H9 (cell line): Measurements from ENCODE around the gene LTF. TPM values are rescaled to one million over a fixed set of nuclear protein-coding genes. Genes with fewer than 3 reads are reported as not detected.

ENCODE experiments used
- DNase-seq: peaks from one replicate; pipeline ENCODE4 v3.0.0-alpha.2; 2017
- H2AFZ ChIP-seq: one replicate; pipeline ENCODE4 v1.6.1; 2013; ENCODE audit warnings: mild to moderate bottlenecking, low read length, control low read depth, moderate library complexity
- H2AK5ac ChIP-seq: 2 replicates; pipeline ENCODE4 v1.6.1; 2013; ENCODE audit warnings: low read length, control low read depth, mixed read lengths; ENCODE audit not compliant: insufficient read length
- H2BK120ac ChIP-seq: one replicate; pipeline ENCODE4 v1.6.1; 2013; ENCODE audit warnings: low read depth, mild to moderate bottlenecking, low read length, control low read depth, inconsistent platforms; ENCODE audit not compliant: poor library complexity, severe bottlenecking
- H2BK12ac ChIP-seq: 2 replicates; pipeline ENCODE4 v1.6.1; 2013; ENCODE audit warnings: low read length, control low read depth, mixed read lengths, low read depth; ENCODE audit not compliant: insufficient read length
- H2BK15ac ChIP-seq: 2 replicates; pipeline ENCODE4 v1.6.1; 2013; ENCODE audit warnings: low read depth, low read length, control low read depth
- H2BK20ac ChIP-seq: one replicate; pipeline ENCODE4 v1.6.1; 2013; ENCODE audit warnings: low read depth, mild to moderate bottlenecking, low read length, control low read depth, inconsistent platforms; ENCODE audit not compliant: poor library complexity, severe bottlenecking
- H2BK5ac ChIP-seq: 2 replicates; pipeline ENCODE4 v1.6.1; 2013; ENCODE audit warnings: low read length, control low read depth, mixed read lengths; ENCODE audit not compliant: insufficient read length
- H3K14ac ChIP-seq: 2 replicates; pipeline ENCODE4 v1.6.1; 2013; ENCODE audit warnings: low read length, control low read depth; ENCODE audit not compliant: insufficient read depth
- H3K18ac ChIP-seq: 2 replicates; pipeline ENCODE4 v1.6.1; 2013; ENCODE audit warnings: low read depth, mild to moderate bottlenecking, mixed read lengths, low read length, control low read depth; ENCODE audit not compliant: insufficient read length
- H3K23ac ChIP-seq: 2 replicates; pipeline ENCODE4 v1.6.1; 2013; ENCODE audit warnings: low read length, control low read depth, mixed read lengths, low read depth; ENCODE audit not compliant: insufficient read length
- H3K23me2 ChIP-seq: 2 replicates; pipeline ENCODE4 v1.6.1; 2013; ENCODE audit warnings: low read depth, mild to moderate bottlenecking, mixed read lengths, low read length, control low read depth; ENCODE audit not compliant: insufficient read length, poor library complexity, severe bottlenecking
- H3K27ac ChIP-seq: 2 replicates; pipeline ENCODE4 v1.5.1; 2013; ENCODE audit warnings: low read length, control low read depth, mixed read lengths, low read depth; ENCODE audit not compliant: insufficient read length
- H3K27me3 ChIP-seq: 2 replicates; pipeline ENCODE4 v1.6.1; 2013; ENCODE audit warnings: low read length, control low read depth, inconsistent platforms; ENCODE audit not compliant: insufficient read depth
- H3K4ac ChIP-seq: 2 replicates; pipeline ENCODE4 v1.6.1; 2013; ENCODE audit warnings: low read depth, mild to moderate bottlenecking, control low read depth, inconsistent platforms, low read length, moderate library complexity
- H3K4me1 ChIP-seq: 2 replicates; pipeline ENCODE4 v1.6.1; 2013; ENCODE audit warnings: low read length, control low read depth, inconsistent platforms; ENCODE audit not compliant: insufficient read depth
- H3K4me2 ChIP-seq: 2 replicates; pipeline ENCODE4 v1.6.1; 2013; ENCODE audit warnings: low read length, control low read depth, mixed read lengths; ENCODE audit not compliant: insufficient read length, insufficient read depth
- H3K56ac ChIP-seq: 2 replicates; pipeline ENCODE4 v1.6.1; 2013; ENCODE audit warnings: low read depth, mild to moderate bottlenecking, mixed read lengths, low read length, control low read depth; ENCODE audit not compliant: insufficient read length
- H3K79me1 ChIP-seq: 2 replicates; pipeline ENCODE4 v1.6.1; 2013; ENCODE audit warnings: low read depth, mild to moderate bottlenecking, moderate library complexity, low read length, control low read depth, inconsistent platforms; ENCODE audit not compliant: insufficient read depth, poor library complexity, severe bottlenecking
- H3K79me2 ChIP-seq: 2 replicates; pipeline ENCODE4 v1.6.1; 2013; ENCODE audit warnings: low read length, control low read depth, inconsistent platforms; ENCODE audit not compliant: insufficient read depth
- H3K9ac ChIP-seq: 2 replicates; pipeline ENCODE4 v1.6.1; 2013; ENCODE audit warnings: low read length, control low read depth, mixed read lengths; ENCODE audit not compliant: insufficient read length; ENCODE audit errors: extremely low read depth
- H3K9me3 ChIP-seq: one replicate; pipeline ENCODE4 v1.6.1; 2013; ENCODE audit warnings: low read depth, low read length, inconsistent platforms; ENCODE audit not compliant: control insufficient read depth
- H3T11ph ChIP-seq: one replicate; pipeline ENCODE4 v1.6.1; 2013; ENCODE audit warnings: mild to moderate bottlenecking, low read length, control low read depth, inconsistent platforms
- H4K20me1 ChIP-seq: one replicate; pipeline ENCODE4 v1.6.1; 2013; ENCODE audit not compliant: control insufficient read depth, insufficient read length, insufficient read depth
- H4K5ac ChIP-seq: 2 replicates; pipeline ENCODE4 v1.6.1; 2013; ENCODE audit warnings: low read depth, mild to moderate bottlenecking, mixed read lengths, low read length, control low read depth; ENCODE audit not compliant: insufficient read length
- H4K8ac ChIP-seq: replicated peaks from 2 replicates; pipeline ENCODE4 v1.6.1; 2013; ENCODE audit warnings: low read length, control low read depth, mixed read lengths, low read depth; ENCODE audit not compliant: insufficient read length
- H4K91ac ChIP-seq: 2 replicates; pipeline ENCODE4 v1.6.1; 2013; ENCODE audit warnings: low read depth, mild to moderate bottlenecking, moderate library complexity, mixed read lengths, low read length, control low read depth; ENCODE audit not compliant: insufficient read length
- H3K27ac Mint-ChIP-seq, 3 experiments: 2 replicates in 2 of 3; 3 replicates in 1 of 3; pipeline ENCODE4 v1.8.0; 2020 to 2021; ENCODE audit warnings: mixed read lengths in 3 of 3, mild to moderate bottlenecking in 1 of 3, moderate library complexity in 1 of 3
- H3K27me3 Mint-ChIP-seq: 2 replicates; pipeline ENCODE4 v1.8.0; 2021; ENCODE audit warnings: low read depth, mild to moderate bottlenecking, moderate library complexity, mixed read lengths
- H3K36me3 Mint-ChIP-seq, 3 experiments: 2 replicates in 2 of 3; 3 replicates in 1 of 3; pipeline ENCODE4 v1.8.0; 2020 to 2021; ENCODE audit warnings: low read depth in 3 of 3, mixed read lengths in 3 of 3; ENCODE audit not compliant: insufficient read depth in 1 of 3
- H3K4me1 Mint-ChIP-seq, 2 experiments: 2 replicates each; pipeline ENCODE4 v1.8.0; 2020; ENCODE audit warnings: mixed read lengths in 2 of 2
- H3K4me3 Mint-ChIP-seq, 2 experiments: 2 replicates in 1 of 2; 3 replicates in 1 of 2; pipeline ENCODE4 v1.8.0; 2020 to 2021; ENCODE audit warnings: mild to moderate bottlenecking in 2 of 2, mixed read lengths in 2 of 2, moderate library complexity in 1 of 2
- H3K9me3 Mint-ChIP-seq, 2 experiments: 2 replicates in 1 of 2; 3 replicates in 1 of 2; pipeline ENCODE4 v1.8.0; 2020; ENCODE audit warnings: mild to moderate bottlenecking in 2 of 2, mixed read lengths in 2 of 2, moderate library complexity in 1 of 2
- WGBS: extraction: QIAGEN DNeasy Blood & Tissue Kit; methylation state at CpG from one replicate; pipeline ENCODE4 v1.1.7; 2013; ENCODE audit warnings: missing lambda C conversion rate, low lambda C conversion rate, mixed read lengths; ENCODE audit not compliant: insufficient read length; ENCODE audit errors: extremely low coverage; 5-methylcytosine and 5-hydroxymethylcytosine counted together
- total RNA-seq: library from RNA; stranded (reverse); gene quantifications from 2 replicates; pipeline ENCODE4 v1.2.1, GENCODE V29; 2021
- TF ChIP-seq, protein P1 (sequence below): fragments of 200-600 bp; sonication (generic); conservative IDR thresholded peaks from 3 replicates; pipeline ENCODE4 v1.8.0; 2021; ENCODE audit warnings: antibody characterized with exemption, mild to moderate bottlenecking

LTF gene
- total RNA-seq, 1 experiment from 2014 or later: not detected

DNA sequence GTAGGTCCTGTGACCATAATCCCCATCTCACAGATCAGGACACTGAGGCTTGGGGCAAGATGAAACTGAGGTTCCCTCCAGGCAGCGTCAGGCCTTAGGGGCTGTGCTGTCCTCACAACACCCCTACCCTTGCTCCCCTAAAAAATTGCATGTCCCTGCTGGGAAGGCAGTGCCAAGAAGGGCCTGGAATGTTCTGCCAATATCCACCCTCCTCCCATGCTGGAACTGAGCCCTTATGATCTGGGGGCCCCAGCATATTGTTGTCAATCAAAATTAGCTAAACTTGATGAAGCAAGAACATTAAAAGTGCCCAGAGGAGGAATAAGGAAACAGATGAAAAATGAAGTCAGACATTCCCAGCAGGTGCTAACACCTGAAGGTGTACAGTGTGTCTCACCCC, 19.7 kb upstream of the LTF start:
- H2BK15ac ChIP-seq: no peak overlapping the region
- H3K4me1 Mint-ChIP-seq: peaks cover 6 to 8% of the 10 kb centered on the region in 2 experiments
- no peak overlapping the region for H3K4me2 ChIP-seq
- no peak overlapping the region for H2BK20ac ChIP-seq
- no peaks in the 10 kb centered on the region; a peak in 1 of 5 replicates for H3K9me3 Mint-ChIP-seq
- no peak overlapping the region for H3K18ac ChIP-seq
- H3K4me1 ChIP-seq: no peaks in the 10 kb centered on the region
- no peaks in the 10 kb centered on the region for H4K20me1 ChIP-seq
- no CpG with 5 or more reads among the region's 1 CpG for WGBS
- no peak overlapping the region for H4K8ac ChIP-seq
- no peaks in the 10 kb centered on the region for H3K23me2 ChIP-seq
- H4K91ac ChIP-seq: no peak overlapping the region
- no peak overlapping the region for H2AK5ac ChIP-seq
- no peaks in the 10 kb centered on the region for H3K79me2 ChIP-seq
- no peak overlapping the region for H2BK12ac ChIP-seq
- H4K5ac ChIP-seq: no peak overlapping the region
- no peak overlapping the region for H3T11ph ChIP-seq
- no peak overlapping the region for H3K27ac ChIP-seq
- no peak overlapping the region for H3K9ac ChIP-seq
- H3K9me3 ChIP-seq: no peaks in the 10 kb centered on the region
- H3K4ac ChIP-seq: no peak overlapping the region
- H3K27me3 Mint-ChIP-seq: peaks cover 6% of the 10 kb centered on the region; the same call in 1 of the 2 replicates
- H2BK5ac ChIP-seq: no peak overlapping the region
- no peak overlapping the region for H3K14ac ChIP-seq
- no peak overlapping the region for H3K23ac ChIP-seq
- no peaks in the 10 kb centered on the region for H3K79me1 ChIP-seq
- H3K4me3 Mint-ChIP-seq: no peak overlapping the region
- no peak overlapping the region for H3K56ac ChIP-seq
- DNase-seq: no peak
- no peaks in the 10 kb centered on the region for H3K27me3 ChIP-seq
- H3K36me3 Mint-ChIP-seq: no peaks in the 10 kb centered on the region
- H2AFZ ChIP-seq: no peak overlapping the region
- no peak overlapping the region for H3K27ac Mint-ChIP-seq
- TF ChIP-seq, protein P1, sequence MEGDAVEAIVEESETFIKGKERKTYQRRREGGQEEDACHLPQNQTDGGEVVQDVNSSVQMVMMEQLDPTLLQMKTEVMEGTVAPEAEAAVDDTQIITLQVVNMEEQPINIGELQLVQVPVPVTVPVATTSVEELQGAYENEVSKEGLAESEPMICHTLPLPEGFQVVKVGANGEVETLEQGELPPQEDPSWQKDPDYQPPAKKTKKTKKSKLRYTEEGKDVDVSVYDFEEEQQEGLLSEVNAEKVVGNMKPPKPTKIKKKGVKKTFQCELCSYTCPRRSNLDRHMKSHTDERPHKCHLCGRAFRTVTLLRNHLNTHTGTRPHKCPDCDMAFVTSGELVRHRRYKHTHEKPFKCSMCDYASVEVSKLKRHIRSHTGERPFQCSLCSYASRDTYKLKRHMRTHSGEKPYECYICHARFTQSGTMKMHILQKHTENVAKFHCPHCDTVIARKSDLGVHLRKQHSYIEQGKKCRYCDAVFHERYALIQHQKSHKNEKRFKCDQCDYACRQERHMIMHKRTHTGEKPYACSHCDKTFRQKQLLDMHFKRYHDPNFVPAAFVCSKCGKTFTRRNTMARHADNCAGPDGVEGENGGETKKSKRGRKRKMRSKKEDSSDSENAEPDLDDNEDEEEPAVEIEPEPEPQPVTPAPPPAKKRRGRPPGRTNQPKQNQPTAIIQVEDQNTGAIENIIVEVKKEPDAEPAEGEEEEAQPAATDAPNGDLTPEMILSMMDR: no peak
- no peak overlapping the region for H2BK120ac ChIP-seq
